A673 (cell line): ENCODE data around the gene DROSHA. TPM values are rescaled to one million over a fixed set of nuclear protein-coding genes. Genes with fewer than 3 reads are reported as not detected.

Experiments
- BruUV-seq: library from RNA; stranded (reverse); fragments of 400-500 nt; replicated peaks from 2 replicates; lab custom pipeline; 2021; lab: Mats Ljungman, UMichigan
- CTCF ChIA-PET: fragments of 300-600 bp; sonication (Branson Sonifier 250); formaldehyde crosslinking; loops from one replicate; lab custom pipeline; 2022; ENCODE audit warnings: antibody characterized with exemption; lab: Charles Lee
- POLR2A ChIA-PET: fragments of 300-600 bp; sonication (Branson Sonifier 250); formaldehyde crosslinking; loops from one replicate; lab custom pipeline; 2022; ENCODE audit warnings: antibody characterized with exemption; ENCODE audit not compliant: low non-redundant PET; lab: Charles Lee
- DNase-seq: peaks from one replicate; pipeline ENCODE4 v3.0.0-alpha.2; 2015; ENCODE audit warnings: low spot score
- H3K27ac ChIP-seq: fragments of 200-600 bp; sonication (generic); 2 replicates; pipeline ENCODE4 v1.5.1; 2016; ENCODE audit warnings: mixed run types, low read depth, mild to moderate bottlenecking, mixed read lengths, antibody characterized with exemption, low read length; ENCODE audit not compliant: poor library complexity, severe bottlenecking
- H3K27me3 ChIP-seq: fragments of 200-600 bp; sonication (generic); replicated peaks from 2 replicates; pipeline ENCODE4 v1.6.1; 2017; ENCODE audit warnings: mixed run types, low read depth, mild to moderate bottlenecking, mixed read lengths, antibody characterized with exemption, low read length; ENCODE audit not compliant: insufficient read depth, poor library complexity
- H3K36me3 ChIP-seq: fragments of 200-600 bp; sonication (generic); 2 replicates; pipeline ENCODE4 v1.6.1; 2016; ENCODE audit warnings: mixed run types, mild to moderate bottlenecking, mixed read lengths, antibody characterized with exemption, low read length; ENCODE audit not compliant: insufficient read depth, poor library complexity, severe bottlenecking
- H3K4me1 ChIP-seq: fragments of 200-600 bp; sonication (generic); 2 replicates; pipeline ENCODE4 v1.6.1; 2017; ENCODE audit warnings: mixed run types, mild to moderate bottlenecking, mixed read lengths, antibody characterized with exemption, low read length; ENCODE audit not compliant: insufficient read depth, poor library complexity, severe bottlenecking
- H3K4me3 ChIP-seq: fragments of 200-600 bp; sonication (generic); 2 replicates; pipeline ENCODE4 v1.5.1; 2016; ENCODE audit warnings: low read depth, mixed run types, mild to moderate bottlenecking, mixed read lengths, low read length; ENCODE audit not compliant: poor library complexity, severe bottlenecking
- H3K9me3 ChIP-seq: fragments of 200-600 bp; sonication (generic); 2 replicates; pipeline ENCODE4 v1.6.1; 2016; ENCODE audit warnings: mixed run types, low read depth, mild to moderate bottlenecking, mixed read lengths, antibody characterized with exemption, low read length; ENCODE audit not compliant: poor library complexity, severe bottlenecking
- EZH2 ChIP-seq: fragments of 200-600 bp; sonication (generic); IDR thresholded peaks from 2 replicates; pipeline ENCODE4 v1.6.1; 2017; ENCODE audit warnings: borderline replicate concordance, low read depth, mild to moderate bottlenecking, mixed read lengths, antibody characterized with exemption, low read length; ENCODE audit not compliant: poor library complexity, severe bottlenecking
- intact Hi-C: fragments of 100-400 bp; cut with micrococcal nuclease; formaldehyde crosslinking; loops from one replicate; pipeline ENCODE4 v1.10.0; 2022; ENCODE audit not compliant: unreplicated experiment
- total RNA-seq: library from RNA; stranded (reverse); gene quantifications from 2 replicates; pipeline ENCODE4 v1.2.3, GENCODE V29; 2021
- TF ChIP-seq, protein P1 (sequence below): fragments of 300-800, 200-600 bp; sonication (generic); conservative IDR thresholded peaks from 2 replicates; pipeline ENCODE4 v1.5.1; 2017; ENCODE audit warnings: low read depth, mild to moderate bottlenecking, antibody characterized with exemption, low read length, moderate library complexity, mixed read lengths

DROSHA gene
- total RNA-seq, 1 experiment from 2014 or later, result 143 TPM

DNA sequence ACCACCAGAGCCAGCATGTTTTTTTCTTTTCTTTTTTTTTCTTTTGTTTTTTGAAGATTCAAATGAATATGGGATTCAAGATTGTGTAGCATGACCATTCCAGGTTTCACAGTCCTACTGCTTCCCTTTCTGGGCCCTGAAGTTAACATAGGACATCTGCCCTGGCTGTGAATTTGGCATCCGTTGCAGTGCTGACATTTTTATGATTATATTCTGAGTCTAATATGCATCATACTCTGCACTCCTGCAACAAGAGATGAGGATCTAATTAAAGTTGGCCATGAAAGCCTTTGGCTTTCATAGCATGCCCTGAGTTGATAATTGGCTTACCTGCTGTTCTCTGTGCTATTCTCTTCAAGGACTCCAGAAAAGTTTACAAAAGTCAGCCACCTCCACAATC is 30.1 kb upstream of the DROSHA start:
- H3K27me3 ChIP-seq, result no peaks in the 10 kb centered on the region
- intact Hi-C loops, result no loop called here
- no TSS peak for BruUV-seq
- H3K4me1 ChIP-seq, result no peaks in the 10 kb centered on the region
- DNase-seq, result no peak
- TF ChIP-seq, protein P1, sequence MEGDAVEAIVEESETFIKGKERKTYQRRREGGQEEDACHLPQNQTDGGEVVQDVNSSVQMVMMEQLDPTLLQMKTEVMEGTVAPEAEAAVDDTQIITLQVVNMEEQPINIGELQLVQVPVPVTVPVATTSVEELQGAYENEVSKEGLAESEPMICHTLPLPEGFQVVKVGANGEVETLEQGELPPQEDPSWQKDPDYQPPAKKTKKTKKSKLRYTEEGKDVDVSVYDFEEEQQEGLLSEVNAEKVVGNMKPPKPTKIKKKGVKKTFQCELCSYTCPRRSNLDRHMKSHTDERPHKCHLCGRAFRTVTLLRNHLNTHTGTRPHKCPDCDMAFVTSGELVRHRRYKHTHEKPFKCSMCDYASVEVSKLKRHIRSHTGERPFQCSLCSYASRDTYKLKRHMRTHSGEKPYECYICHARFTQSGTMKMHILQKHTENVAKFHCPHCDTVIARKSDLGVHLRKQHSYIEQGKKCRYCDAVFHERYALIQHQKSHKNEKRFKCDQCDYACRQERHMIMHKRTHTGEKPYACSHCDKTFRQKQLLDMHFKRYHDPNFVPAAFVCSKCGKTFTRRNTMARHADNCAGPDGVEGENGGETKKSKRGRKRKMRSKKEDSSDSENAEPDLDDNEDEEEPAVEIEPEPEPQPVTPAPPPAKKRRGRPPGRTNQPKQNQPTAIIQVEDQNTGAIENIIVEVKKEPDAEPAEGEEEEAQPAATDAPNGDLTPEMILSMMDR, result no peak
- TF ChIP-seq EZH2, result no peak
- POLR2A ChIA-PET, result no interaction called here
- CTCF ChIA-PET, result no interaction called here
- no peak overlapping the region for H3K4me3 ChIP-seq
- no peaks in the 10 kb centered on the region for H3K9me3 ChIP-seq
- H3K36me3 ChIP-seq, result no peaks in the 10 kb centered on the region
- H3K27ac ChIP-seq, result no peak overlapping the region

GRCh38 chr5:31559942-31560341 is 28.0 kb upstream of the DROSHA start:
- H3K36me3 ChIP-seq, result no peaks in the 10 kb centered on the region
- H3K4me1 ChIP-seq, result no peaks in the 10 kb centered on the region
- TF ChIP-seq, protein P1, result no peak
- no peak for TF ChIP-seq EZH2
- DNase-seq, result no peak
- POLR2A ChIA-PET, result no interaction called here
- CTCF ChIA-PET, result no interaction called here
- no TSS peak for BruUV-seq
- H3K27ac ChIP-seq, result no peak overlapping the region
- H3K4me3 ChIP-seq, result no peak overlapping the region
- H3K27me3 ChIP-seq, result no peaks in the 10 kb centered on the region
- H3K9me3 ChIP-seq, result no peaks in the 10 kb centered on the region
- intact Hi-C loops, result no loop called here

DNA sequence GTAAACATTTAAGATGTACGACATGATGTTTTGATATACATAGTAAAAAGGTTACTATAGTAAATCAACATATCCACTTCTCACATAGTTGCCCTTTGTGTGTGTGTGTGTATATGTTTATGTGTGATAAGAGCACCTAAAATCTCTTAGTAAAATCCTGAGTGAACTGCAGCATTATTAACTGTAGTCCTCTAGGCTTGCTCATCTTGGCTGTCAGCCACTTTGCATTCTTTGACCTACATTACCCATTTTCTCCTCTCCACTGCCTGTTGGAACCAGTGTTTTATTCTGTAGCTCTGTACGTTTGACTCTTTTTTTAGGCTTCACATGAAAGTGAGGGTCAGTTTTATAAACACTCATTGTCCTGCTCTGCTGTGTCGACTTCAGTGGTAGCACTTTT is 24.6 kb upstream of the DROSHA start:
- BruUV-seq, result no TSS peak
- Histone ChIP-seq H3K9me3 (no peaks in the 10 kb centered on the region), H3K27ac (no peak overlapping the region), H3K27me3 (no peaks in the 10 kb centered on the region), H3K4me1 (no peaks in the 10 kb centered on the region), H3K36me3 (peaks cover 20% of the 10 kb centered on the region), H3K4me3 (no peak overlapping the region)
- no peak for DNase-seq
- CTCF ChIA-PET, result no interaction called here
- intact Hi-C loops, result no loop called here
- TF ChIP-seq EZH2, result no peak
- TF ChIP-seq, protein P1, result no peak
- POLR2A ChIA-PET, result interaction anchor here (0.7 kb wide), 1 partner anchor 242 kb away, joined by 8 read pairs; no protein-coding TSS in a partner anchor
